ENCODE data around the gene NUMBL. TPM values are rescaled to one million over a fixed set of nuclear protein-coding genes. Genes with fewer than 3 reads are reported as not detected.

Gene NUMBL
- total and polyA plus RNA-seq, 2 of the 13 experiments (the other 11 are each of a cell fraction or from before 2014, with no cell fraction given): 0.49 to 2.3 TPM

DNA sequence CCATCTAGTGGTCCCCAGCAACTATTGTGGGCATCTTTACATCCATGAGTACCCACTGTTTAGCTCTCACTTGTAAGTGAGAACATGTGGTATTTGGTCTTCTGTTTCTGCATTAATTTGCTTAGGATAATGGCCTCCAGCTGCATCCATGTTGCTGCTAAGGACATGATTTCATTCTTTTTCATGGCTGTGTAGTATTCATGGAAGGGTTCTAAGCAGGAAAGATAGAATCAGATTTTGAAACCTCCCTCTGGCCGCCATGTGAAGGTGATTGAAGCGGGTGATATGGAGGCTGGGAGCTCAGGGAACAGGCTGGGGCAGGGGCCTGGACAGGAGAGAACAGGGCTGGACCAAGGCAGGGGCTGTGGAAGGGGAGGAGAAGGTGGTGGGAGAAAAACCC is 69.2 kb downstream of the NUMBL start:
- WGBS (ENCODE audit: low lambda C conversion rate): 58% methylated on average over 2 of the region's 2 CpGs
- TF ChIP-seq RFXAP (CRISPR knock-in tag; IDR thresholded peaks at IDR 0.05; ENCODE audit: borderline replicate concordance) (no peak), ZBTB20 (CRISPR knock-in tag; IDR thresholded peaks at IDR 0.05; ENCODE audit: borderline replicate concordance, low read depth) (no peak), NFKB2 (CRISPR knock-in tag; IDR thresholded peaks at IDR 0.05; ENCODE audit: borderline replicate concordance) (no peak)
- TF ChIP-seq, protein P1, sequence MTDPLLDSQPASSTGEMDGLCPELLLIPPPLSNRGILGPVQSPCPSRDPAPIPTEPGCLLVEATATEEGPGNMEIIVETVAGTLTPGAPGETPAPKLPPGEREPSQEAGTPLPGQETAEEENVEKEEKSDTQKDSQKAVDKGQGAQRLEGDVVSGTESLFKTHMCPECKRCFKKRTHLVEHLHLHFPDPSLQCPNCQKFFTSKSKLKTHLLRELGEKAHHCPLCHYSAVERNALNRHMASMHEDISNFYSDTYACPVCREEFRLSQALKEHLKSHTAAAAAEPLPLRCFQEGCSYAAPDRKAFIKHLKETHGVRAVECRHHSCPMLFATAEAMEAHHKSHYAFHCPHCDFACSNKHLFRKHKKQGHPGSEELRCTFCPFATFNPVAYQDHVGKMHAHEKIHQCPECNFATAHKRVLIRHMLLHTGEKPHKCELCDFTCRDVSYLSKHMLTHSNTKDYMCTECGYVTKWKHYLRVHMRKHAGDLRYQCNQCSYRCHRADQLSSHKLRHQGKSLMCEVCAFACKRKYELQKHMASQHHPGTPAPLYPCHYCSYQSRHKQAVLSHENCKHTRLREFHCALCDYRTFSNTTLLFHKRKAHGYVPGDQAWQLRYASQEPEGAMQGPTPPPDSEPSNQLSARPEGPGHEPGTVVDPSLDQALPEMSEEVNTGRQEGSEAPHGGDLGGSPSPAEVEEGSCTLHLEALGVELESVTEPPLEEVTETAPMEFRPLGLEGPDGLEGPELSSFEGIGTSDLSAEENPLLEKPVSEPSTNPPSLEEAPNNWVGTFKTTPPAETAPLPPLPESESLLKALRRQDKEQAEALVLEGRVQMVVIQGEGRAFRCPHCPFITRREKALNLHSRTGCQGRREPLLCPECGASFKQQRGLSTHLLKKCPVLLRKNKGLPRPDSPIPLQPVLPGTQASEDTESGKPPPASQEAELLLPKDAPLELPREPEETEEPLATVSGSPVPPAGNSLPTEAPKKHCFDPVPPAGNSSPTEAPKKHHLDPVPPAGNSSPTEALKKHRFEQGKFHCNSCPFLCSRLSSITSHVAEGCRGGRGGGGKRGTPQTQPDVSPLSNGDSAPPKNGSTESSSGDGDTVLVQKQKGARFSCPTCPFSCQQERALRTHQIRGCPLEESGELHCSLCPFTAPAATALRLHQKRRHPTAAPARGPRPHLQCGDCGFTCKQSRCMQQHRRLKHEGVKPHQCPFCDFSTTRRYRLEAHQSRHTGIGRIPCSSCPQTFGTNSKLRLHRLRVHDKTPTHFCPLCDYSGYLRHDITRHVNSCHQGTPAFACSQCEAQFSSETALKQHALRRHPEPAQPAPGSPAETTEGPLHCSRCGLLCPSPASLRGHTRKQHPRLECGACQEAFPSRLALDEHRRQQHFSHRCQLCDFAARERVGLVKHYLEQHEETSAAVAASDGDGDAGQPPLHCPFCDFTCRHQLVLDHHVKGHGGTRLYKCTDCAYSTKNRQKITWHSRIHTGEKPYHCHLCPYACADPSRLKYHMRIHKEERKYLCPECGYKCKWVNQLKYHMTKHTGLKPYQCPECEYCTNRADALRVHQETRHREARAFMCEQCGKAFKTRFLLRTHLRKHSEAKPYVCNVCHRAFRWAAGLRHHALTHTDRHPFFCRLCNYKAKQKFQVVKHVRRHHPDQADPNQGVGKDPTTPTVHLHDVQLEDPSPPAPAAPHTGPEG (CRISPR knock-in tag; IDR thresholded peaks at IDR 0.05): no peak
- TF ChIP-seq, protein P2, sequence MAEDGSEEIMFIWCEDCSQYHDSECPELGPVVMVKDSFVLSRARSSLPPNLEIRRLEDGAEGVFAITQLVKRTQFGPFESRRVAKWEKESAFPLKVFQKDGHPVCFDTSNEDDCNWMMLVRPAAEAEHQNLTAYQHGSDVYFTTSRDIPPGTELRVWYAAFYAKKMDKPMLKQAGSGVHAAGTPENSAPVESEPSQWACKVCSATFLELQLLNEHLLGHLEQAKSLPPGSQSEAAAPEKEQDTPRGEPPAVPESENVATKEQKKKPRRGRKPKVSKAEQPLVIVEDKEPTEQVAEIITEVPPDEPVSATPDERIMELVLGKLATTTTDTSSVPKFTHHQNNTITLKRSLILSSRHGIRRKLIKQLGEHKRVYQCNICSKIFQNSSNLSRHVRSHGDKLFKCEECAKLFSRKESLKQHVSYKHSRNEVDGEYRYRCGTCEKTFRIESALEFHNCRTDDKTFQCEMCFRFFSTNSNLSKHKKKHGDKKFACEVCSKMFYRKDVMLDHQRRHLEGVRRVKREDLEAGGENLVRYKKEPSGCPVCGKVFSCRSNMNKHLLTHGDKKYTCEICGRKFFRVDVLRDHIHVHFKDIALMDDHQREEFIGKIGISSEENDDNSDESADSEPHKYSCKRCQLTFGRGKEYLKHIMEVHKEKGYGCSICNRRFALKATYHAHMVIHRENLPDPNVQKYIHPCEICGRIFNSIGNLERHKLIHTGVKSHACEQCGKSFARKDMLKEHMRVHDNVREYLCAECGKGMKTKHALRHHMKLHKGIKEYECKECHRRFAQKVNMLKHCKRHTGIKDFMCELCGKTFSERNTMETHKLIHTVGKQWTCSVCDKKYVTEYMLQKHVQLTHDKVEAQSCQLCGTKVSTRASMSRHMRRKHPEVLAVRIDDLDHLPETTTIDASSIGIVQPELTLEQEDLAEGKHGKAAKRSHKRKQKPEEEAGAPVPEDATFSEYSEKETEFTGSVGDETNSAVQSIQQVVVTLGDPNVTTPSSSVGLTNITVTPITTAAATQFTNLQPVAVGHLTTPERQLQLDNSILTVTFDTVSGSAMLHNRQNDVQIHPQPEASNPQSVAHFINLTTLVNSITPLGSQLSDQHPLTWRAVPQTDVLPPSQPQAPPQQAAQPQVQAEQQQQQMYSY (CRISPR knock-in tag; IDR thresholded peaks at IDR 0.05): no peak
- TF ChIP-seq, protein P3, sequence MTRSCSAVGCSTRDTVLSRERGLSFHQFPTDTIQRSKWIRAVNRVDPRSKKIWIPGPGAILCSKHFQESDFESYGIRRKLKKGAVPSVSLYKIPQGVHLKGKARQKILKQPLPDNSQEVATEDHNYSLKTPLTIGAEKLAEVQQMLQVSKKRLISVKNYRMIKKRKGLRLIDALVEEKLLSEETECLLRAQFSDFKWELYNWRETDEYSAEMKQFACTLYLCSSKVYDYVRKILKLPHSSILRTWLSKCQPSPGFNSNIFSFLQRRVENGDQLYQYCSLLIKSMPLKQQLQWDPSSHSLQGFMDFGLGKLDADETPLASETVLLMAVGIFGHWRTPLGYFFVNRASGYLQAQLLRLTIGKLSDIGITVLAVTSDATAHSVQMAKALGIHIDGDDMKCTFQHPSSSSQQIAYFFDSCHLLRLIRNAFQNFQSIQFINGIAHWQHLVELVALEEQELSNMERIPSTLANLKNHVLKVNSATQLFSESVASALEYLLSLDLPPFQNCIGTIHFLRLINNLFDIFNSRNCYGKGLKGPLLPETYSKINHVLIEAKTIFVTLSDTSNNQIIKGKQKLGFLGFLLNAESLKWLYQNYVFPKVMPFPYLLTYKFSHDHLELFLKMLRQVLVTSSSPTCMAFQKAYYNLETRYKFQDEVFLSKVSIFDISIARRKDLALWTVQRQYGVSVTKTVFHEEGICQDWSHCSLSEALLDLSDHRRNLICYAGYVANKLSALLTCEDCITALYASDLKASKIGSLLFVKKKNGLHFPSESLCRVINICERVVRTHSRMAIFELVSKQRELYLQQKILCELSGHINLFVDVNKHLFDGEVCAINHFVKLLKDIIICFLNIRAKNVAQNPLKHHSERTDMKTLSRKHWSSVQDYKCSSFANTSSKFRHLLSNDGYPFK (CRISPR knock-in tag; IDR thresholded peaks at IDR 0.05; ENCODE audit: borderline replicate concordance): no peak
- TF ChIP-seq, protein P4, sequence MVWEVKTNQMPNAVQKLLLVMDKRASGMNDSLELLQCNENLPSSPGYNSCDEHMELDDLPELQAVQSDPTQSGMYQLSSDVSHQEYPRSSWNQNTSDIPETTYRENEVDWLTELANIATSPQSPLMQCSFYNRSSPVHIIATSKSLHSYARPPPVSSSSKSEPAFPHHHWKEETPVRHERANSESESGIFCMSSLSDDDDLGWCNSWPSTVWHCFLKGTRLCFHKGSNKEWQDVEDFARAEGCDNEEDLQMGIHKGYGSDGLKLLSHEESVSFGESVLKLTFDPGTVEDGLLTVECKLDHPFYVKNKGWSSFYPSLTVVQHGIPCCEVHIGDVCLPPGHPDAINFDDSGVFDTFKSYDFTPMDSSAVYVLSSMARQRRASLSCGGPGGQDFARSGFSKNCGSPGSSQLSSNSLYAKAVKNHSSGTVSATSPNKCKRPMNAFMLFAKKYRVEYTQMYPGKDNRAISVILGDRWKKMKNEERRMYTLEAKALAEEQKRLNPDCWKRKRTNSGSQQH (CRISPR knock-in tag; IDR thresholded peaks at IDR 0.05; ENCODE audit: low read depth): no peak
- TF ChIP-seq, protein P5, sequence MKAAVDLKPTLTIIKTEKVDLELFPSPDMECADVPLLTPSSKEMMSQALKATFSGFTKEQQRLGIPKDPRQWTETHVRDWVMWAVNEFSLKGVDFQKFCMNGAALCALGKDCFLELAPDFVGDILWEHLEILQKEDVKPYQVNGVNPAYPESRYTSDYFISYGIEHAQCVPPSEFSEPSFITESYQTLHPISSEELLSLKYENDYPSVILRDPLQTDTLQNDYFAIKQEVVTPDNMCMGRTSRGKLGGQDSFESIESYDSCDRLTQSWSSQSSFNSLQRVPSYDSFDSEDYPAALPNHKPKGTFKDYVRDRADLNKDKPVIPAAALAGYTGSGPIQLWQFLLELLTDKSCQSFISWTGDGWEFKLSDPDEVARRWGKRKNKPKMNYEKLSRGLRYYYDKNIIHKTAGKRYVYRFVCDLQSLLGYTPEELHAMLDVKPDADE (CRISPR knock-in tag; IDR thresholded peaks at IDR 0.05): no peak

More for the DNA sequence above, 69.2 kb downstream of the NUMBL start:
- Histone ChIP-seq H3K79me2 (ENCODE audit: insufficient read depth, low read length) (no peaks in the 10 kb centered on the region), H3K4me3 (replicated peaks in 1 of 3; ENCODE audit: insufficient read depth in 1 of 3, low read depth in 2 of 3, low read length in 3 of 3) (no peak overlapping the region), H3K4me1 (ENCODE audit: insufficient read depth, low read length) (peaks cover 6% of the 10 kb centered on the region; the same call in 1 of the 2 replicates), H3K4me2 (ENCODE audit: low read depth, low read length) (no peak overlapping the region), H2AFZ (ENCODE audit: low read length) (no peak overlapping the region), H3K9me3 (ENCODE audit: low read length) (no peaks in the 10 kb centered on the region), H4K20me1 (ENCODE audit: insufficient read depth, low read length) (no peaks in the 10 kb centered on the region), H3K36me3 (replicated peaks in 1 of 2; ENCODE audit: control insufficient read depth in 1 of 2, insufficient read depth in 2 of 2, low read length in 2 of 2) (no peaks in the 10 kb centered on the region), H3K27ac (ENCODE audit: extremely low read length, insufficient read depth, low read length) (no peak overlapping the region), H3K27me3 (ENCODE audit: control insufficient read depth in 1 of 2, insufficient read depth in 2 of 2, low read length in 2 of 2) (peaks cover 0 to 3% of the 10 kb centered on the region in 2 experiments; a peak in 3 of 5 replicates), H3K9ac (ENCODE audit: insufficient read depth, low read depth, low read length) (no peak overlapping the region)
- in situ Hi-C loops (cut with HindIII; ENCODE audit: extremely low pct_ligation_motif_present, low pct_unique_long_range_greater_than_20kb) (no loop called here), intact Hi-C loops (cut with micrococcal nuclease; ENCODE audit: unreplicated experiment) (no loop called here)
- ATAC-seq: no peak
- BruUV-seq (replicated peaks): no TSS peak
- DNase-seq (ENCODE audit: low spot score): no peak
- POLR2A ChIA-PET: no interaction called here
- CTCF ChIA-PET (ENCODE audit: low intra/inter-chr PET ratio, low total read pairs): no interaction called here
- FAIRE-seq: no peak

Measured in HepG2 (cell line).